Heart left ventricle (tissue), 13 donors: Measurements from ENCODE around the gene MRPL11.

Source experiments
- CTCF ChIP-seq, 12 donors: fragments of 200-600 bp; sonication (generic) in 4 of 12; IDR thresholded peaks; one replicate each; pipeline versions ENCODE4 v1.5.0 to v1.8.0; 2018 to 2022; ENCODE audit warnings: antibody characterized with exemption in 12 of 12, mild to moderate bottlenecking in 5 of 12
- POLR2A ChIP-seq, 2 donors: fragments of 450-650 bp; IDR thresholded peaks; one replicate each; pipeline ENCODE4 v1.6.1; 2017; ENCODE audit warnings: antibody characterized with exemption in 2 of 2, mild to moderate bottlenecking in 2 of 2, moderate library complexity in 2 of 2
- donor health status: ischemic (EF 13 %, LVEDD 7.1; RV severe dilation, severe dysfunction).
- donor health status: DM: no; HTN: yes; CAD: no.
- donor health status: DM: no; HTN: no; CAD: no.
- donor health status: ischemic (EF 25% LVEDD 6.9; RV normal size, moderate dysfunction).
- donor health status: ischemic (EF 25% LVEDD 5.7; RV mildly dilated, moderate dysfunction).
- donor health status: ischemic (EF 35%, LVEDD 5.7; RV mildly dilated, moderate dysfunction).
- donor health status: nonischemic (EF 11% LVEDD 7.7; RV severe dilation, severe dysfunction).
- donor health status: DM: yes; HTN: yes; CAD: no.
- donor health status: PGD.
- donor health status: ischemic (EF 29% LVEDD 5.4; RV normal size, mild dysfunction).
- donor health status: nonischemic (EF 23%, LVEDD 6.1; RV moderate dilation, normal function).

DNA sequence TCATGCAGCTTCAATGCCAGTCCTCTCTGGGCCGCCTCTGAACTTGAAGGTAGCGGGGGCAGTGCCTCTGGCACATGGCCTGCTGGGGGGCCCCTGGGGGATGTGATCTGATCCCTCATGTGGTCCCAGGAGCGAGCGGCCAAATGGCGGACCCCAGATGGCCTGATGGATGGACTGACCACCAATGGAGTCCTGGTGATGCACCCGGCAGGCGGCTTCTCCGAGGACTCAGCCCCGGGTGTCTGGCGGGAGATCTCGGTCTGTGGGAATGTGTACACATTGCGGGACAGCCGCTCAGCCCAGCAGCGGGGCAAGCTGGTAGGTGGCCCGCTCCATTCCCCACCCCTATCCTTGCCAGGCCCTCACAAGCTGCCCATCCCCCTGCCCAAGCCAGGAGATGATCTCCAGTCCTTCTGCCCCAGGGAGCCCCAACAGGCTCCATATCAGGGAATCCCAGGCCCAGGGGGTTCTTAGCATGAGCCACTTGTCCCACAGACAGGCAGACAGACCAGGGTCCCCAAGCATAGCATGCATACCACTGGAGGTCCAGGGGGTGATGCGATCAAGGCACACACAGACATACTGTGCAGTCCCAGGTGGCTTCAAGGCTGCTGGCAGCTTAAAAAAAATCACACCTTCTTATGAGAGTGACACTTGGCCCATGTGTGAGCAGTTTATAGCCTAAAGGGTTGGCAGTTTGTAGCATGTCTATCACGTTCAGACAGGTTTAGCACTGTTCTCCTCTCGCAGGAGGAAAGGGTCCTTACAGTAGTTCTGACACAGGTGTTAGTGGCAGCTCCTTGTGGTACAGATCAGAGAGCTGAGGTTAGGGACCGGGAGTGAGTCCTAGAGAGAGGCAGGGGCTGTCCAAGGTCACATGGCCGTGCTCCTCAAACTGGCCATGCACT, 35.2 kb upstream of the MRPL11 start:
- TF ChIP-seq CTCF (IDR thresholded peaks at IDR 0.05) (no peak), POLR2A (IDR thresholded peaks at IDR 0.05) (no peak)
